ENCODE data around the gene HOXA3.

Gene HOXA3

DNA sequence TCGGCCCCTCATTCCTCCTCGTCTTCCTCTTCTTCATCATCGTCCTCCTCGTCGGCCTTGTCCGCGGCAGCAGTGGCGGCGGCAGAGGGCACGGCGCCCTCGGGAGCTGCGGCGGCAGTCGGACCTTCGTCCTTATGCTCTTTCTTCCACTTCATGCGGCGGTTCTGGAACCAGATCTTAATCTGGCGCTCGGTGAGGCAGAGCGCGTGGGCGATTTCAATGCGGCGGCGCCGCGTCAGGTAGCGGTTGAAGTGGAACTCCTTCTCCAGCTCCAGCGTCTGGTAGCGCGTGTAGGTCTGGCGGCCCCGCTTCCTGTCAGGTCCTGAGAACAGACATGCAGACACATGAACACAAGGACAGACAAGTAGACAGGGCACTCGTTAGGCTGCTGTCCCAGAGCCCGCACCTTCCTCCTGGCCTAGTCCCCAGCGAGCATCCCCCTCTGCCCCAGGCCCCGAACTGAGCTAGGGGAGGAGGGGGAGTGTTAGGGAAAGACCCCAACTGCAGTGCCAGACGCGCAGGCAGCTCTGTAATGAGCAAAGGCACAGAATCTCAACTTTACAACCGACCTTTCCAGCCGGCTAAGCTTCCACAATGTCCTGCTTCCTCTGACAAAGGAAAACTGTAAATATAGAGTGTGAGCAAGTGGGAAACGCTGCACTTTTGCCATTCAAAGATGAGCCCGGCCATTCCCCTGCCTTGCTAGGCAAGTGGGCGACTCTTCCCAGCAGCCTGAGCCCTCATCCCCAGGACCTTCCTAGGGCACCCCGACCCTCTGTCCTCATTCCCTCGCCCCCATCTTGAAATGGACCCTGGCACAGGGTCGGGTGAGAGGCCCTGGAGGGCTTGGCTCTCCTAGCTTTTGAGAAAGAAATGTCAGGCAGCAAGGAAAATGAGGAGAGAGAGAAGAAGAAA, 2.8 kb upstream of the HOXA3 start:
- DNase-seq (ENCODE audit: low spot score): no peak

DNA sequence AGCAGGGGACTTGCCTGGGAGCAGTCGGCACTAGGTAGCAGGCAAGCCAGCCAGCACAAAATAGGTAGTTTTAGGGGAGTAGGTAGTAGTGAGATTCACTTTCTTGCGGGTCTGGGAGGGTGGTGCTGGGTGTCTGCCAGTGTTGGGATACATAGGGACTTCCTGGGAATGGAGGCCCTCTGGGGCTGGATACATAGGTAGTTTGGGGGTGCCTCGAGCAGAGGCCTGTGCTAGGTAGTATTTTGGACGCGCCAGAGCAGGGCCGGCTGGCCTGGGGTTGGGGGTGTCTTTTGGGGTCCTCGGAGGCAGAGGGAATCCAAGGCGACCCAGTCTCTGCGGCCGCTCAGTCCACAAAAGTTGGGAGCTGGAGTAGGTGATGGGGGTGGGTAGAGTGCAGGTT, 2.0 kb upstream of the HOXA3 start:
- DNase-seq (ENCODE audit: low spot score): no peak

DNA sequence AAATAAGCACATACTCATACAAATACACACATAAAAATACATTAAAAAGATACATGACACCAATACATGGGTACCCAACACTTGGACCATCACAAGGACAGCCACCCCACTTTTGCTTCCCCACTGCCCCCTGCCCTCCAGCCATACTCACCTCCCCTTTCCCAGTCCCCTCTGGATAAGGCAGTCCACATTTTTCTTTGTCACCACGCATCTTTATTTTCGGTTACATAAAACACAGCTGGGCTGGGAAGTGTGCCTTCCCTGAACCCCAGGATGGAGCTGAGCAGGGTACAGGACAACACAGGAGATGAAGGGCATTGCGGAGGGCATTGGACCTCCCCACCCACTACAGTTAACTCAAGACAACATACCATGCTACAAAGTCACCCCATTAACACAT, 1.1 kb upstream of the HOXA3 start:
- no peak for DNase-seq (ENCODE audit: low spot score)

DNA sequence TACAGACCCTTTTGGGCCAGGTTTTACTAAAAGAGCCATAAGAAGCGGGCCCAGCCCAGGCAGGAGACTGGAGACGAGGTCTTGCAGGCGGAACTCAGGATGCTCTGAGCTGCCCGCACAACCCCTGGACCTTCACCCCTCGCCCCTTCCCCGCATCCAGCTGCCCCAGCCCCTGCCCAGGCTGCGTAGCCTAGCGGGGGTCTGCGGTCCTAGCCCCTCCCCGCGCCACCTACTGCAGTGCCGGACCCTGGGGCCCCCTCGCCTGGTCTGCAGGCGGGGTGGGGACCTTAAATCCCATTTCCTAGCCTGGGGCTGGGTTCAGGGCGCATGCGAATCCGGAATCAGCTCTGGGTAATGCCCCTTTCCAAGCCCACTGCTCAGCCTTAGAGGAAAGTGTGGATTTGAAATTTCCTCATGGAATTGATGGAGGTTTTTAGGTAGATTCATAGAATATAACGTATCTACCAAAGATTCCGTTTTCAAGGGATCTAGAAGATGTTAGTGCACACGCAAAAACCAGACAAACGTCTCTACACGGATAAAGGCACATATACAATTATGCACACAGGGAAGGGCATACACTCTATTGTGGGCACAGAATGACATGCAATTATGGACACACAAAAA, 546 bp upstream of the HOXA3 start:
- no peak for DNase-seq (ENCODE audit: low spot score)

DNA sequence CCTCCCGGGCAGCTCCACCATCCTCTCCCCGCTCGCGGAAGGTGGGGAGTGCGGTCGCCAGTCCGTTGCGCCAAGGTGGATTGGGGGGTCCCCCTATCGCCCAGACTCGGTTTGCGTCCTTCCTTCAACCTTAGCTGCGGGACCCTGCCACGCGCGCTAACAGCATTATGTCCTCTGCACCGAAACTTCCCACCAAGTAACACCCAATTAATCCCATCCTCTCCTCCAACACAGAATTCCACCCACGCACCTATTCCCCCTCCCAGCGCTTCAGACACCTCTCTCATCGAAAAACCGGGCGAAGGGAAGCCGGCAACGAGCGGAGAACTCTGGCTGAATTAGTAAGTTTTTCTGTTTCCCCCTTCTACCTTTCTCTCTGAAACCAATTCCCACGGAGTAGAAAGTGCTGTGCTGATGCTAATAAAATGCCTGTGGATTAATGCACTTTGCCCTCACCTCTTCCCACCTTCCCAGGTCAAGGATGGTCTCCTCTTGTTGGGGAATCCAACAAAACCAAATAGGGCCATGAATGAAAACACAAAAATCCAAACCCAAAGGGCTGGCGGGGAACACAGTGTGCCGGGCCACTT, 947 bp downstream of the HOXA3 start:
- no peak for DNase-seq (ENCODE audit: low spot score)

DNA sequence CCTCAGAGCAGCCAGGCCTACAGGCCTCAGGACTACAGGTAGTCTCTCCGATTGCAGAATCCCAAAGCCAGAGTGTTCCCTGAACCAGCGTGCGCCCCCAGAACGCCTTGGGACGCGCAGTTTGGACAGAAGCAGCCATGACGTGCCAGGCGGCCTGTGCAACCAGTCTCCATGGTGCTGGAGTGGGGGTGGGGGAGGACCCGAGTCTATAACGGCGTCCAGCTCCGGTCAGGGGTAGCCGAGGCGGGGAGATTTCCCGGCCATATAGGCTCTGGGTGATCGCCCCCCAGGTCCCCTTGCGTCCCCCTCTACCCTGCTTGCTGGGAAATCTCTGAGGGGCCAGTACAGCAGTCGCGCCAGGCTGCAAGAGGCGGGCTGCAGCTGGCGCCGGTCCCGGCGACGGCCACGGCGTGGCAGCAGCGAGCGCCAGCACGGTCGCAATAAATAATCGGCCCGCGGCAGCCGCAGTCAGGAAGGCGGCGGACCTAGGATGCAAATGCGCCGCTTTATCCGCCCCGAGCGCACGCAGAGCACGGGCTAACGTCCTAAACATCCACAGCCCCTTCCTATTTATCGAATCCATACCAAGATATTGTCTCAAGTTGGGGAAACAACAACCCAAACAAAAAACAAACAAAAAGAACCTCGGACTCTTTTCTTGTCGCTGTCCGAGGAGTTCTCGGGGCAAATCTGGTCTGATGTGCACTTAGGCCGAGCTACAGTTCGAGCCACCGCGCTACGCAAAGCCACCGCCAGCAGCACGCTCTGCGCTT, 1.6 kb downstream of the HOXA3 start:
- peak; percentile 92 for DNase-seq (ENCODE audit: low spot score)

DNA sequence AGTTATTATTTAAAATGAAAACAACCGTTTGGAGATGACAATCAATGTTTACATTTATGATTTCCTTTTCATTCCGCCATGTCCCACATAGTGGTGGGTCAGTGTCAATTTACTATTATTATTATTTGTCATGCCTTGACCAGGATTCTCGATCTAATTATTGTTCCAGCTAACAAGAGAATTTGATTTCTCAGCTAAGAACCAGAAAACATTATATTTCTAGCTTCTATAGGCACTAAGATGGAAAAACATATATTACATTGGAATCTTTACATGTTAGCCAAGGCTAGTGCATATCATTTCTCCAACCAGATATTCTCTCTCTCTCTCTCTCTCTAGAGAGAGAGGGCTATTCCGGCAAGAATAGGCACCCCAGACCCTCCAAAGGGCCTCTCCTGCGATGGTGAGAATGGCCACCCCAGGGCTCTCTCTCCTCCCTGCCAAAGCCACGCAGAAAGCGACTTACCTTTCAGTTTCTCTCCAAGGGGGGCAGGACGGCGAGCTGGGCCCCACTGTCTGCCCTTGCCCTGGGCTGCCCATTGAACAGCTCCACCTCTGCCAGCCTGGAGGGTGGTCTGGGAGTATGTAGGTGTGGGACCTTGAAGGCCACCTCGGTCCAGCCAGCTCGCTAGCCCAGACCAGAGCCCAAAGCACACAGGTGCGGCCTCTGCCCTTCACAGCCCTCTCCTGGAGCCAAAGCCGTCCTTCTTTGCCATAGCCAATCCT, 2.4 kb downstream of the HOXA3 start:
- DNase-seq (ENCODE audit: low spot score): no peak

DNA sequence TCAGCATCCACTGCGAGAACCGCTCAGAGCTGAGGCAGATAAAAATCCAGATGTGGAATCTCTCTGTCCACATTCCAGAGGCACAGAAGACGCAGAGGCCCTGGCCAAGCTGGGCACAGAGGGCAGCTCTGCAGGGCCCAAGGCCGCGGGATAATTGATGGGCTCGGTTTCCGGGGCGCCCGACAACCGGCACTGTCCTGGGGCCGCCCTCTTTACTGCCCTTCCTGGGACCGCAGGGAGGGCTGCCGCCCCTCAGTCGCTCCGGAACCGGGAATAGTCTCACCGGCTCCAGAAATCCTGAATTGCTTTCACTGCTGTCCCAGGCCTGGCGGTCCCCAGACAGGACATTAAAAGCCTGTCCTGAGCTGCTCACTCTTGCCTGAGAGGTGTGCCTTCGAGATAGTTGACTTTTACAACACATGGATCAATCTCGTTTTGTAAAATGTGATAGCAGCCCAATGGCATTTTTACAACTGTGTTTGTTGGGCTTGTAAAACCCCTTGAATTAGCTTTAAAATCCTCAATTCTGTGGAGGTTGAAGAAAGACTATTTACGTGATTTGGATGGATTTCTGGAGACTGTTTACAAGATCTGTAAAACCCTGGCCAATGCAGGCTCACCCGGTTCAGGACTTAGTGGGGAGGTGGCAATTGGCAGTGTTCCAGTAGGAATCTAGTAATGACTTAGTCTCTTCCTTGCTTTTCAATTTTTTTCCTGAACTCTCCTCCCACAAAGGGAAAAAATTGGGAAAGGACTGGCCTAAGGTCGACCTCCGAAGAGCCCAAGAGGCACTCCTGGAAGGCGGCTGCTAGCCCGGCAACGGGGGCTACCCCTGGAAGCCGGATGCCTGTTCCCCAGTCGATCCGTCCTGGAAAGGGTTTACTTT, 3.4 kb downstream of the HOXA3 start:
- peak; percentile 52 for DNase-seq (ENCODE audit: low spot score)

DNA sequence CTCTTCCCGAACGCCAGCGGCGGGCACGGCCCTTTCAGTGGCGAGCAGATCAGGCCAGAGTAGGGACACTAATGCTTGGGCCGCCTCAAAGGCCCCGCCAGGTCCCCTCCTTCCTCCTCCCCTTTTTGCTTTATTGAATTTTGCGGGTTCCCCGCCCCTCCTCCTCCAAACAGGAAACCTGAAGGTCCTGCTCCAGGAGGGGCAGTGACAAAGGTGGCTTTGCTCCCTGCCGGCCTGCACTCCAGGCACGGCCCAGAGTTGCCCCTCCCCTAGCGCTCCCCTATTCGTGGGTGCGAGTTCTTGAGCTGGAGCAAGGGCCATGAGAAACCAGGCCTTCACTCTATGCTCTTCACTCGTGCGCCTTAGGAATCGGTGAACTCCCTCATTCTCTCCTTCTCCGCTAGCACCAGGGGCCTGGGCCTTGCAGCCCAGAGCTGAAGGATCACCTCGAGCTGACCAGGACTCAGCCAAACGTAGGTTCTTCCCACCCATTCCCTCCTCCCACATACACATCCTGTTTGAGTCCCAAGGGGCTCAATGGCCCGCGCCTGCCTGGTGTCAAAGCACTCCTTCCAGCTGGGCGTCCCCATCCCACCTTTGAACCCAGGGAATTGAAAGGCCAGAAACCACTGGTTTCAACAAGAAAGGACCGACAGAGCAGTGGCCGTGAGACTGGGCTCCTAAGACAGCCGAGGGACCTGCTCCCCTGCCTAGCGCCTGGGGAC, 4.2 kb downstream of the HOXA3 start:
- peak; percentile 51 for DNase-seq (ENCODE audit: low spot score)

DNA sequence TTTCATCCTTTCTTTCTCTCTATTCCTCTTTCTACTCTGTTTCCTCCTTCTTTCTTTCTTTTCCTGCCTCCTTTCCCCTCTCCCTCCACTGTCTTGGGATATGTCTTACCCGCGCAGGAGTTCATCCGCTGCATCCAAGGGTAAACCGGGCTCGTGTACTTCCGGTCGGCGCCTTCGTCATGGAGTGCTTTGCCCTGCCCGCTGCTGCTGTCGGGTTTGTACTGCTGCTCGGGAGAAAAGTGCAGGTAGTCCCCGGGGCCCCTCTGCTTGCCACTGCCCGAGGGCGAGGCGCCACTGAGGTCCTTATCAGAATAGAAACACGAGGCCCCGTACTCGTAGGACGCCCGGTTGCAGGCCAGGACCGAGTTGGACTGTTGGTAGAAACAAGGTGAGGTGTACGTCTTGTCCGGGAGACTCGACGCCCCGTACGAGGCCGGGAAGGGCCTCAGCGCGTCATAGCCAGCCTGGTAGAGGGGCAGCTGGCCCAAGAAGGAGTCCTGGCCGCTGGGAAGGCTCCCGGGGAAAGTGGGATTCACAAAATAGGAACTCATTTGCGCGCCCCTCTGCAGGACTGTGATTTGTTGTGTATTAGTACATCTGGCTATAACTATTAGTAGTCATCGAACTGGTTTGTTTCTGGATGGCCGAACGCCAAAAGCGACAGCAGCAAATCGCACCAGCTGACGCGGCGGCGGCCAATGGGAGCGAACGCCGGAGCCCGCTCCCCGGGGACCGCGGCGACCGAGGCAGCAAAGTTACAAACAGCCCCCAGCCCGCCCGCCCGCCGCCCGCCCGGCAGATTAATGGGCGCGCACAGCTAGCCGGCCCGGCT, 5.0 kb downstream of the HOXA3 start, which contains the start of gene HOXA6:
Gene HOXA6 (minus strand): TSS at position 576 of the 832 bp plus-strand sequence. CDS start 25 bp downstream, at position 551.
- peak; percentile 80 for DNase-seq (ENCODE audit: low spot score)

DNA sequence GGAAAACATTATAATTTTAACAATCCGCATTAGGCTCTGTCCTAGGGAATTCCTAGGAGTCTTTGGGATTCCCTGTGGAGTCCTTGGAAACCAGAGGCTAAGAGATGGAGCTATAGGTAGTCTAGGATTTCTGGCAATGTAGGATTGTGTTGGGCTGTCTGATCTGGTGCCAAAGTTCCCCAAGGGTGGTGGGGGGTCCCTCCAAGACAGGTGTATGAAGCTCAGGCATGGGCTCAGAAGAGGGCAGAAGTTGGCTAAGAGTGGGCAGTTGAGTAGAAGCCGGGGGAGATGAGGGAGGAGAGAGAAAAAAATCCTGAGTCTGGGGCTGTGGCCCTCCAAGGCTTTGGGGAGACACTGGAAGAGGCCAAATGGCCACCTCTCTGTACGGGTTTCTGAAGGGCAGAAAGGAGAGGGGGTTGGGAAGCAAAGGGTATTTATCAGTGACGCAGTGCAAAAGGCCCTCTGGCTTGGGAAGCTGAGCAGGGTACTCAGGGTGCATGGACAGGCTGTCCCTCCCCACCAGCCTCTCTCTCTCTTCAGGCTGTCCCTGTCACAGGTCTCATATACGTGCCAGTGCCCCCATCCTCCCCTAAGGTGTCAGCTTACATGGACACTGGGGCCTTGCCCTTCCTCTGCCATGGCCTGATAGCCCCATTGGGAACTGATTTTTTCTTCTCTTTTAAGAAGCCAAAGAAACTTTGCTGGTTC, 5.7 kb downstream of the HOXA3 start:
- DNase-seq (ENCODE audit: low spot score): no peak

DNA sequence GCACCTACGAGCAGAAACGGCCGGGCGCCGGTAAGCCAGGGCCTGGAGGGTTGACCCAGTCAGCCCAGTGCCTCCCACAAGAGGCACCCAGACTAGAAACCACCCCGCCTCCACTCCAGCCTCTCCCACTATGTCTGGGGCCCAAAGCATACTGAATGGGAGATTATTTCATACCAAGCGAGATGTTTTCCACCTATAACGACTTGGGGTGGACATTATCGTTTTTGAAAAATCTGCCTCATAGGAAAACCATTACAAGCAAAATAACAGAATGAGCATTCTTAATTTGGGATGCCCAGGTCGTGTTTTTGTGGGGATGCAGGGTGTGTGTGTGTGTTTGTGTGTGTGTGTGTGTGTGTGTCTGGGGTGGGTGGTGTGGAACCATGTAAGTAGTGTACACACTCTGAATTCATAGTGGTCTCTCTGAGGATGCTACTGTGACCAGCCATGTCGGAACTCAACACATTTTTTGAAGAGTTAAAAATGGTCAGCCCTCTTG, 6.4 kb downstream of the HOXA3 start:
- no peak for DNase-seq (ENCODE audit: low spot score)

DNA sequence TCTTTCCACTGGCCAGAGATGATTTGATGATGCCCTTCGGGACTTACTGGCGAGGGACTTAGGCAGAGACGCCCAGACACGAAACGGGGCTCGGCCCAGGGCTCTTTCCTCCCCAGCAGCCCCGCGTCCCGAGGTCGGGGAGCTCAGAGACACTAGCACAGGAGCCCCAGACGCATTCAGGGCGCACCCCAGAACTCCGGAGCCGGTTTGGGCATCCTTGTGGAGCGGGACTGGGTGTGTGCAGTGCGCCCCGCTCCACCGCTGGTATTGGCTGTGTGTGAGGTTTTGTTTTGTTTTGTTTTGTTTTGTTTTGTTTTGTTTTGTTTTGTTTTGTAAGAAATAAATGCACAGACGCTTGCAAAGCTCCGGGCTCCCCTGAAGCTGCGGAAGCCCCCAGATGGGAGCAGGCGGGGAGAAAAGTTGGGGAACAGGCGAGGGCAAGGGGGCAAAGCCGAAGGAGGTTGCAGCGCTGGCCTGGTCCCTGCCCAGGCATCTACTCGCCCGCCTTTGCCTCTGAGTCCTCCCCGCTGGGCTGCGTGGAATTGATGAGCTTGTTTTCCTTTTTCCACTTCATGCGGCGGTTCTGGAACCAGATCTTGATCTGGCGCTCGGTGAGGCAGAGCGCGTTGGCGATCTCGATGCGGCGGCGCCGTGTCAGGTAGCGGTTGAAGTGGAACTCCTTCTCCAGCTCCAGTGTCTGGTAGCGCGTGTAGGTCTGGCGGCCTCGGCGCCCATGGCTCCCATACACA, 7.0 kb downstream of the HOXA3 start:
- DNase-seq (ENCODE audit: low spot score): no peak

DNA sequence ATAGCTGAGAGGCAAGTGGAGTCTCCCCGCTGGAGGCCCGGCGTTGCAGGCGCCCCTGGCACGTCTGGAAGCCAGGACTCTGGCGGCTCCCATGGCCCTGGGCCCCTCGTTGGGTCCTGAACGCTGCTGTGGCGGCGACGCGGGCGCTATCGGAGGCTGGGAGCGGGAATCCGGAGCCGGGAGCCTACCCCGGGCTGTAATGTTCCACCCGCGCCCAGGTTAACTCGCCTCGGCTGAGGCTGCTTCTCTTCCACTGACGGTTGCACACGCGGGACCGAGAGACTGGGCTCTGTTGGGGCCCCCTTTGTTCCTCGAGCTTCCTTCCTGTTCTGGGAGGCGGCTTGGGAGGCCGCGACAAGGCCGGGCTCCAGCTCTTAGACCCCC, 7.6 kb downstream of the HOXA3 start:
- DNase-seq (ENCODE audit: low spot score): no peak

DNA sequence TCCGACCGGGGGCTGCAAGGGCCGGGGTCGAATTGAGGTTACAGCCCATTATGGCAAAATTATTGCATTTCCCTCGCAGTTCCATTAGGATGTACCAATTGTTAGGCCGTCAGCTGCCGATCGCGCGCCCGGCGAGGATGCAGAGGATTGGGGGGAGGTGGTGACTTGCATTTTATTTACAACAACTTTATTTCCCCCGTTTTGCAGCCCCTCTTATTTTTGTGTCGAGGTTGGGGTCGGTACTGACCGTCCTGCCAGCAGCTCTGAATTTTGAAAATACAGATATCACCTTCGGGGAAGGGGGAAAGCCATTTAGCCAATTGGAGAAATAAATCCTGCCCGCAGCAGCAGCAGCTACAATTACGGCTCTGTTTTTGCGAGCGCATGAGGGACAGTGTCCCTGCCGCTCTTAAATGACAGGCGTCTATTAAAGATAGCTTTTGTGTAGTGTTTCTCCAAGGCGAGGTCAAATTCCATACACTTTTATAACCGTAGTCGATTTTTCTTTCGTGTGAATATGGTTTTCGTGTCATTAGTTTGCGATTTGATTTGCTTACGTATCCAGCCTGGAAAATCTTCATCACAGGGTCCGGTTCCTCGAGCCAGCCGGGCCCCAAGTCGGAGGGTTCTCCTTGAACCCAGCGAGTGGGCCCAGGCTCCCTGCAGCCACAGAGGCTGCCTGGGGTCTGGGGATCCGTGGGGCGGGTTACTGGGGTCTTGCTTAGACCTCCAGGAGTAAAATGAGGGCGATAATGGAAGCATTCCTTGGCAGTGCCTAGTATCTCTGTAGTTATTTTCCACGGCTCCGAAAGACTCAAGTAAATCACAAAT, 8.2 kb downstream of the HOXA3 start:
- no peak for DNase-seq (ENCODE audit: low spot score)
